OCI-LY7 (cell line): ENCODE results near the gene DKK2. TPM values are rescaled to one million over a fixed set of nuclear protein-coding genes. Genes with fewer than 3 reads are reported as not detected.

Experiments used
- BruUV-seq: library from RNA; stranded (reverse); fragments of 400-500 nt; replicated peaks from 2 replicates; lab custom pipeline; 2021; lab: Mats Ljungman, UMichigan
- CTCF ChIA-PET: fragments of 300-600 bp; sonication (Branson Sonifier 250); formaldehyde crosslinking; loops from one replicate; lab custom pipeline; 2022; ENCODE audit warnings: antibody characterized with exemption; ENCODE audit not compliant: unreplicated experiment; lab: Charles Lee
- POLR2A ChIA-PET: fragments of 300-600 bp; sonication (Branson Sonifier 250); formaldehyde crosslinking; loops from one replicate; lab custom pipeline; 2022; ENCODE audit warnings: antibody characterized with exemption; lab: Charles Lee
- DNase-seq: peaks from one replicate; pipeline ENCODE4 v3.0.0-alpha.2; 2015; ENCODE audit warnings: low spot score
- H2AFZ ChIP-seq: fragments of 200-600 bp; sonication (generic), shearing (Covaris generic); 2 replicates; pipeline ENCODE4 v1.6.1; 2014; ENCODE audit warnings: mild to moderate bottlenecking, antibody characterized with exemption, low read length, moderate library complexity
- H3K27ac ChIP-seq: fragments of 200-600 bp; sonication (generic); 2 replicates; pipeline ENCODE4 v1.5.1; 2014; ENCODE audit warnings: mixed run types, low read depth, mild to moderate bottlenecking, moderate library complexity, low read length, inconsistent platforms; ENCODE audit not compliant: poor library complexity, severe bottlenecking
- H3K36me3 ChIP-seq: fragments of 200-600 bp; sonication (generic); 2 replicates; pipeline ENCODE4 v1.6.1; 2014; ENCODE audit warnings: mild to moderate bottlenecking, antibody characterized with exemption, low read length, moderate library complexity, mixed read lengths; ENCODE audit not compliant: insufficient read depth
- H3K4me1 ChIP-seq: fragments of 200-600 bp; sonication (generic); 2 replicates; pipeline ENCODE4 v1.5.1; 2014; ENCODE audit warnings: mild to moderate bottlenecking, low read length; ENCODE audit not compliant: insufficient read depth, poor library complexity, severe bottlenecking
- H3K4me2 ChIP-seq: fragments of 200-600 bp; sonication (generic); 2 replicates; pipeline ENCODE4 v1.6.1; 2014; ENCODE audit warnings: mild to moderate bottlenecking, low read length
- H3K4me3 ChIP-seq: fragments of 200-600 bp; sonication (generic); 2 replicates; pipeline ENCODE4 v1.5.1; 2014; ENCODE audit warnings: mild to moderate bottlenecking, low read depth, low read length; ENCODE audit not compliant: poor library complexity, severe bottlenecking
- H3K79me2 ChIP-seq: fragments of 200-600 bp; sonication (generic); 2 replicates; pipeline ENCODE4 v1.6.1; 2016; ENCODE audit warnings: low read depth, mild to moderate bottlenecking, low read length, moderate library complexity, mixed read lengths; ENCODE audit not compliant: insufficient read depth
- H3K9me2 ChIP-seq: fragments of 200-600 bp; sonication (generic); 2 replicates; pipeline ENCODE4 v1.6.1; 2016; ENCODE audit warnings: mild to moderate bottlenecking, low read length, mixed read lengths; ENCODE audit not compliant: insufficient read depth
- H3K9me3 ChIP-seq: fragments of 200-600 bp; sonication (generic); 2 replicates; pipeline ENCODE4 v1.6.1; 2014; ENCODE audit warnings: mild to moderate bottlenecking, mixed run types, low read length, mixed read lengths
- H4K20me1 ChIP-seq: fragments of 200-600 bp; sonication (generic); 2 replicates; pipeline ENCODE4 v1.6.1; 2014; ENCODE audit warnings: mild to moderate bottlenecking, antibody characterized with exemption, low read length, moderate library complexity, mixed read lengths; ENCODE audit not compliant: insufficient read depth
- EZH2phosphoT487 ChIP-seq: fragments of 200-600 bp; sonication (generic); IDR thresholded peaks from 2 replicates; pipeline ENCODE4 v1.6.1; 2018; ENCODE audit warnings: low read depth, borderline replicate concordance, mild to moderate bottlenecking, mixed run types, antibody characterized with exemption, low read length, moderate library complexity, mixed read lengths
- intact Hi-C: fragments of 100-400 bp; cut with micrococcal nuclease; formaldehyde crosslinking; loops from one replicate; pipeline ENCODE4 v1.10.0; 2022; ENCODE audit not compliant: unreplicated experiment
- total RNA-seq, 2 experiments: library from RNA; depleted of rRNA in 1 of 2; stranded (reverse); fragments of >200 nt in 1 of 2; shearing (Covaris generic) in 1 of 2; gene quantifications; 2 replicates each; pipeline ENCODE4 v1.2.3, GENCODE V29; 2014 to 2022
- TF ChIP-seq, protein P1 (sequence below): fragments of 200-600 bp; sonication (generic); conservative IDR thresholded peaks from 2 replicates; pipeline ENCODE4 v1.5.1; 2014; ENCODE audit warnings: mild to moderate bottlenecking, antibody characterized with exemption, low read length, moderate library complexity, mixed read lengths

DKK2 gene
- total RNA-seq, 2 experiments from 2014 or later, result not detected

DNA sequence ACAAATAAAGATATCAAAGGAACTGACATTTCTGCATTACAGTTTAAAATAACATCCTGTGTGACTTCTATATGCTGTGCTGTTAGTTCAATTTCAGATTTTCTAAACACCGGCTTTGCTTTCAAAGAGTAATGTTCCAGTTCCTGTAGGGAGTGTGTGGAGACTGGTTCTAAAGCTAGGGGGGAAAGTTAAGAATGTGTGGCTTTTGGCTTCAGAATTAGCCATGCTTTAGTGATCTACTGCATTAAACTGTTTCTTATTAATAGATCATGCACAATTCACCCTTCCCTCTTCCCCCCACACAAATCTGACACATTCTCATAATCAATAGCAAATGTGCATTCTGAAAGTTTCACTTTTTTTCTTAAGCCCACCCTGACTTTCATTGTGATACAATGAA, 32.0 kb upstream of the DKK2 start:
- Histone ChIP-seq H3K9me2 (no peaks in the 10 kb centered on the region), H3K36me3 (no peaks in the 10 kb centered on the region), H3K27ac (no peak overlapping the region), H2AFZ (no peak overlapping the region), H3K4me1 (no peaks in the 10 kb centered on the region), H3K4me2 (no peak overlapping the region), H3K9me3 (no peaks in the 10 kb centered on the region), H3K4me3 (no peak overlapping the region), H3K79me2 (no peaks in the 10 kb centered on the region), H4K20me1 (no peaks in the 10 kb centered on the region)
- intact Hi-C loops, result no loop called here
- ChIA-PET POLR2A (no interaction called here), CTCF (no interaction called here)
- BruUV-seq, result no TSS peak
- TF ChIP-seq, protein P1, sequence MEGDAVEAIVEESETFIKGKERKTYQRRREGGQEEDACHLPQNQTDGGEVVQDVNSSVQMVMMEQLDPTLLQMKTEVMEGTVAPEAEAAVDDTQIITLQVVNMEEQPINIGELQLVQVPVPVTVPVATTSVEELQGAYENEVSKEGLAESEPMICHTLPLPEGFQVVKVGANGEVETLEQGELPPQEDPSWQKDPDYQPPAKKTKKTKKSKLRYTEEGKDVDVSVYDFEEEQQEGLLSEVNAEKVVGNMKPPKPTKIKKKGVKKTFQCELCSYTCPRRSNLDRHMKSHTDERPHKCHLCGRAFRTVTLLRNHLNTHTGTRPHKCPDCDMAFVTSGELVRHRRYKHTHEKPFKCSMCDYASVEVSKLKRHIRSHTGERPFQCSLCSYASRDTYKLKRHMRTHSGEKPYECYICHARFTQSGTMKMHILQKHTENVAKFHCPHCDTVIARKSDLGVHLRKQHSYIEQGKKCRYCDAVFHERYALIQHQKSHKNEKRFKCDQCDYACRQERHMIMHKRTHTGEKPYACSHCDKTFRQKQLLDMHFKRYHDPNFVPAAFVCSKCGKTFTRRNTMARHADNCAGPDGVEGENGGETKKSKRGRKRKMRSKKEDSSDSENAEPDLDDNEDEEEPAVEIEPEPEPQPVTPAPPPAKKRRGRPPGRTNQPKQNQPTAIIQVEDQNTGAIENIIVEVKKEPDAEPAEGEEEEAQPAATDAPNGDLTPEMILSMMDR, result no peak
- TF ChIP-seq EZH2phosphoT487, result no peak
- no peak for DNase-seq

DNA sequence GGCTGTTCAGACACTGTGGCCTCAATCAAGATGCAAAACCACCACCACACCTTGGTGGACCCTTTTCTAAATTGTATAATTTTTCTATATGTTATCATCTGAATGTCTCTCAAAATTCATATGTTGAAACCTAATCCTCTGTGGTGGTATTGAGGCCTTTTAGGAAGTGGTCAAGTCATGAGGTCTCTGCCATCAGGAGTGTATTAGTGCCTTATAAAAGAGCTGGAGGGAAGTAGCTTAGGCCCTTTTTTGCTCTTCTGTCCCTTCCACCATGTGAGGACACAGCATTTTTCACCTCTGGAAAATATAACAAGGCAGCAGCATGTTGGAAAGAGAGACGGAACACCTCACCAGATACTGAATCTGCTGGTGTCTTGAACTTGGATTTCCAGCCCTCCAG, 30.5 kb upstream of the DKK2 start:
- Histone ChIP-seq H3K4me3 (no peak overlapping the region), H3K9me3 (no peaks in the 10 kb centered on the region), H3K36me3 (no peaks in the 10 kb centered on the region), H3K79me2 (no peaks in the 10 kb centered on the region), H3K9me2 (no peaks in the 10 kb centered on the region), H4K20me1 (no peaks in the 10 kb centered on the region), H3K4me1 (no peaks in the 10 kb centered on the region), H2AFZ (no peak overlapping the region), H3K27ac (no peak overlapping the region), H3K4me2 (no peak overlapping the region)
- ChIA-PET CTCF (no interaction called here), POLR2A (interaction anchor here (0.5 kb wide), 1 partner anchor 231 kb away, joined by 4 read pairs; no protein-coding TSS in a partner anchor)
- intact Hi-C loops, result no loop called here
- no TSS peak for BruUV-seq
- DNase-seq, result no peak
- TF ChIP-seq, protein P1, result no peak
- no peak for TF ChIP-seq EZH2phosphoT487

DNA sequence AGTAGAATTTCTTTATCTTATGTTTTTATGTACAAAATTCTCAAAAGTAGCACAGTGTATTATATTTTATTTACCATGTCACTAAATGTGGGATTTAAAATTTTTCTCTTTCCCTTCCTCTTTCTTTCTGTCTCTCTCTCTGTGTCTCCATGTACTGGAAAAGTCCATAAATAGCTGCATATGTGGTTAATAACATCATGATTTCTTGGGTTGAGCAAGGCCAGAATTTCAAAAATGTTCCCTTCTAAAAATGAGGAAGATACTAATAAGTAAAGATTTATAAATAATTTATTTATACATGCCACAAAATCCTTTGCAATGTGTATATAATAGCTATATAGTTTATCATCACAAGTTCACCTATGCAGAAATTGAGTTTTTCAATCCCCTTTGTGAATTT, 29.1 kb upstream of the DKK2 start:
- Histone ChIP-seq H4K20me1 (no peaks in the 10 kb centered on the region), H3K4me3 (no peak overlapping the region), H3K9me3 (no peaks in the 10 kb centered on the region), H3K36me3 (no peaks in the 10 kb centered on the region), H3K4me2 (no peak overlapping the region), H3K27ac (no peak overlapping the region), H3K9me2 (no peaks in the 10 kb centered on the region), H2AFZ (no peak overlapping the region), H3K79me2 (no peaks in the 10 kb centered on the region), H3K4me1 (no peaks in the 10 kb centered on the region)
- CTCF ChIA-PET, result no interaction called here
- POLR2A ChIA-PET, result interaction anchor here (0.7 kb wide), 1 partner anchor 14 kb away, joined by 3 read pairs; no protein-coding TSS in a partner anchor
- BruUV-seq, result no TSS peak
- DNase-seq, result no peak
- no peak for TF ChIP-seq EZH2phosphoT487
- TF ChIP-seq, protein P1, result no peak
- intact Hi-C loops, result no loop called here
